D721Med (cell line): Measurements from ENCODE around the gene C8A.

Source experiments
- DNase-seq: peaks from one replicate; pipeline ENCODE4 v3.0.0; 2011; ENCODE audit warnings: low spot score; ENCODE audit not compliant: insufficient read length
- FAIRE-seq: peaks from 2 replicates; lab custom pipeline; 2011; peaks lifted over from hg19 to GRCh38; lab: Jason Lieb, UNC
- CTCF ChIP-seq: IDR thresholded peaks from 2 replicates; pipeline ENCODE4 v1.5.1; 2012; ENCODE audit warnings: mild to moderate bottlenecking, control low read depth; ENCODE audit not compliant: insufficient read depth; ENCODE audit errors: missing control alignments

Gene C8A

DNA sequence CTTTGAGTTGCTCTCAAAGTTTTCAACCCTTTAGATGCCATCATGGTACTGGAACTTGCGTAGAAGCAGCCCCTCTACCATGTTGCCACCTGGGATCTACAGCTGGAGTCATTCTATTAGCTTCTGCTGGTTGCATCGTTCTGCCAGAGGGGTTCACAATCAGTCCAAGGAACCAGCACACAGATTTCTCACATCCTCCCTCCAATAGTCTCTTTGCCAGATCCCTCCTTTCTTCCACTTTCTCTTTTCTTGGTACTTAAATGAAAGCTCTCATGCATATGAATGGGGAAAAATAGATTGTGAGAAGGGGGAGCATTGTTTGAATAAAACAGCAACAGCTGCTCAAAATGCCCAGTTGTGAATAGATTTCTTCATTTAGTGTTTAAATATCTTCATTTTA is 4.2 kb upstream of the C8A start:
- FAIRE-seq, result no peak
- no peak for TF ChIP-seq CTCF
- no peak for DNase-seq

DNA sequence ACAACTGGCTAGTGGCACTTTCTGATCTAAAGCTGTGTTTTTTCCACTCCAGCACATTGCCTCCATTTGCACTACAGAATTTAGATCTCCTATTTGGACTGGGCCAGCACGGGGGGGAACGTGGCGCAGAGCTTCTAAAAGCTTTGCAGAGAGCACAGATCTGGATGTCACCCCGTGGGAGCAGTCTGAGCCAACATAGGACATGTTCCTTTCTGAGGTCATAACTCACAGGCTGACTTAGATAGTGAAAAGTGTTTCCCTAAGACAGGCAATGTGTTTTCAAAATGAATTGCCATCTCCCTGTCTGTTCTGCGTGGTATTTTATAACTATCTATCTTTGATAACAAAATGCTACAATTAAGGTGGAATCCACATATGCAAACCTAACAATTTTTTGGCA is 3.7 kb upstream of the C8A start:
- no peak for TF ChIP-seq CTCF
- FAIRE-seq (no peak), DNase-seq (no peak)

GRCh38 chr1:56852476-56852875 is 2.1 kb upstream of the C8A start:
- DNase-seq (no peak), FAIRE-seq (no peak)
- TF ChIP-seq CTCF, result no peak

DNA sequence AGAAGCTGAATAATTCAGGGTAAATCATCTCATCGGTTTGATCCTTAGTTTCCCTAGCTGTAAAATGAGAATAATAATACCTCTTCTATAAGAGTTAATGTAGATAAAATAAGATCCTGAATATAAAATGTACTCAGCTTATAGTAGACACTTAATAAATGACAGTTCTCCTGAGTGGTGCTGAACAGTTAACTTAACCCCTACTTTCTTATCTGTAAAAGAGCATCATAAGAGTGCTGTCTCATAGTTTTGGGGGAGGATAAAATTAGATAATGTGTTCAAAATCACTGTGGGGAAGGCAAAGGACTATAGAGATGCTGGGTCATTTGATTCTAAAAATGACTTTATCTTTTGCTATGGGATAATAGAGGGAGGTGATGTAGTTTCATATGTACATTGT is 593 bp downstream of the C8A start:
- no peak for FAIRE-seq
- no peak for TF ChIP-seq CTCF
- DNase-seq, result no peak

DNA sequence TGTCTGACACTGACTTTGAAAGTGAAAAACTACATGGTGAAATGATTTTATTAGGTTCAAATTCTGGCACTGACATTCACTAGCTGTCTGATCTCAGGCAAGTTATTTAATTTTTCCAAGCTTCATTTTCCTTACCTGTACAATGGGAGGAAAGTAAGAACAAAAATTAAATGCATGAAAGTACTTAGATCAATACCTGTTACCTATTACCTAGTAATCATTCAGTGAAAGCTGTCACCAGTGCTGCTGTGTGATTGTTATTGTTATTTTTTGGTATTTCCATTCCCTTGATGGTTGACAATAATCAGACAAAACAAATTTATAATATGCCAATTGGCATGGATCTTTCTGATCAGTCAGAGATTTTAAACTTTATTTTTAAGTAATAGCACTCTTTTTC is 1.6 kb downstream of the C8A start:
- DNase-seq (no peak), FAIRE-seq (no peak)
- TF ChIP-seq CTCF, result no peak

- no peak for DNase-seq
- no peak for FAIRE-seq
- TF ChIP-seq CTCF, result no peak
Observed at GRCh38 chr1:56859287-56859686, 4.7 kb downstream of the C8A start.

- no peak for TF ChIP-seq CTCF
- DNase-seq (no peak), FAIRE-seq (no peak)
Observed at GRCh38 chr1:56863265-56863992, 8.8 kb downstream of the C8A start.
